GM18517 (cell line): ENCODE data around the gene UBA5.

Source experiments
- ATAC-seq: cut with Tn5 transposase; IDR thresholded peaks from one replicate; pipeline ENCODE4 v1.9.1; 2021; ENCODE audit warnings: mild to moderate bottlenecking, moderate library complexity; ENCODE audit not compliant: unreplicated experiment

UBA5 gene

DNA sequence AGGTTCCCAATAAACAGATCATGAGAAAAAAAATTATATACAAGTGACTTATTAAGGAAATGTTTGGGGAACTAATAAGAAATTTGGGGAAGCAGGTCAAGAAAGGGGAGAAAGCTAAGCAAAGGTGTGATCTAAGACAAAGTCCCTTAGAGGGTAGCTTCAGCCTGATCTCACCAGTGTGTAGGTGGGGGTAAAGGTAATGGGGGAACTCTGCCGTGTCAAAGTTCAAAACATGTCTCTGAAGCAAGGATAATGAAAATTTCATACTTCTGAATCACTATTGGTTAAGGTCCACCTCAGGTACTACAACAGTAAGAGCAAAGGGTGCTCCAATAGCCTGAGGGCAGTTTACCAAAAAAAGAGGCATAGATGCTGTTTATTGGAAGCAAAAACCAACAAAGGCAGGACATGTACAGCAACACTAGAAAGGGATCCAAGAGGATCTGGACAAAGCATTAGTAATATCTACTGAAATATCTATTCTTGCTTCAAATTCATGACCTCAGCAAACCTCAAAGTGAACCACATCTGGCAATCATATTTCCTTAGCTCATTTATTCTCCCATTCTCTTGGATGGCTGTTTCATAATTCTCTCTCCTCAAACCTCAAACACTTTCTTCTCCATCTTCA lies 7.4 kb upstream of the UBA5 start:
- no peak for ATAC-seq

DNA sequence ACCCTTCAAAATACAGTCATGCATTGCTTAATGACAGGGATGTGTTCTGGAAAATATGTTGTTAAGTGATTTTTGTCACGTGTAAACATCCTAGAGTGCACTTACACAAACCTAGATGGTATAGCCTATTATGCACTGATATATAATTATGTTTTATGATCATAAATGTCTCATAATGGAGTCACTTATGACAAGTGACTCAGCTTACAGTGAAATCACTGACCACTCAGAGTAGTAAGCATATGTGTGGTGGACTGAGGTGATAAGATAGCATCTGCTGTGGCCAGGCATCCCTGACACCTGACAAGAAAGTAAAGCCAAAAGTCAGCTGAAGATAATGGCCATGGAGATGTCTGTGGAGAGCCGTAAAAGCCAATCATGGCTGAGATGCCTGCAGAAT lies 5.9 kb upstream of the UBA5 start:
- ATAC-seq = no peak

DNA sequence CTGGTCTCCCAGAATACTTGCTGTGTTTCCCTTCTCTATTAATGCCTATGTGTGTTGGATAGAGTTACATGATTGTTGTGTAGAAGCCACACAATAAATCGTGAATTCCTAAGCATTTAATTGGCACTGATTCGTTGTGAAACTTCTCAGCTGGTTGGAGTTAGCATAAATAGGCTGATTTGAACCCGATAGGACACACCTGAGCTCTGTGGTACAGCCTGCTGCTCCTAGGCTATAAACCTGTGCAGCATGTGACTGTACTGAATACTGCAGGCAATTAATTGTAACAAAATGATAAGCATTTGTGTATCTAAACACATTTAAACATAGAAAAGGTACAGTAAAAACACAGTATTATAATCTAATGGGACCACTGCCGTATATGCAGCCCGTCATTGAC lies 5.4 kb upstream of the UBA5 start:
- ATAC-seq = no peak

DNA sequence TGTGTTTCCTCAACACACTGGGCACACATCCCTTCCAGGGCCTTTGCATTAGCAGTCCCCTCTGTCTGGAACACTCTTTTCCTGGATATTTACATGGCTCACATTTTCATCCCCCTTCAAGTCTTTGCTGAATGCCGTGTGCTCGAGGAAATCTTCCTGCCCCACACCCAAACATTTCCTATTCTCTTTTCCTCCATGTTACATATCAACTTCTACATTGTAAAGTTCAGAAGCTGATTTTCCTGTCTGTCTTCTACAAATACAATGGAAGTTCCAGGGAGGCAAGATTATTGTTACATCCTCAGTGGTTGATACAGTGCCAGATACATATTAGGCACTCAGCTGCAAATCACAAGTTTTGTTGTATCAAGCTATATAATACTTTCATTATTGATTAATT lies 4.7 kb upstream of the UBA5 start:
- ATAC-seq = no peak

GRCh38 chr3:132657869-132658747 lies 2.0 kb upstream of the UBA5 start:
- ATAC-seq = no peak

DNA sequence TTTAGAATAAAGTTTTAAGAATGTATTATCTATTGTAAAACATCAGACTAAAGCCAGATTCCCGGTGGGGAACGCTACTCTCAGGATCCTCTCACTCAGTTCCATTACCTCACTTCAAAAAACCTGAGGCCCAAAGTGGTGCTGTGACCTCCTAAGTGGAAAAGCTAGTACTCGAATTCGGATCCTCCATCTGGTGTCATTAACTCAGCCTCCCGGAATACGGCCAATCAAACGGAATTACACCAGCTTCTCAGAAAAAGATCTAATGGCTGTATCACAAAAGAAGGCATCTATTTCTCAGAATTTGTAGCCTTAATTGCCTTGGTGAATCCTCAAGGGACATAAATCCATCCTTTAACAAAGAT lies 1.1 kb upstream of the UBA5 start:
- peak; percentile 11 for ATAC-seq

GRCh38 chr3:132659365-132660051 lies 621 bp upstream of the UBA5 start, which contains the start of gene ACAD11:
Gene ACAD11, minus strand, starts transcription at chr3:132659809. Its CDS starts 58 bp downstream, at chr3:132659751.
- peak; percentile 51 for ATAC-seq

GRCh38 chr3:132660811-132661070 lies 612 bp downstream of the UBA5 start:
- peak; percentile 4 for ATAC-seq

- ATAC-seq = no peak
Measured at GRCh38 chr3:132661101-132661500, 972 bp downstream of the UBA5 start.

DNA sequence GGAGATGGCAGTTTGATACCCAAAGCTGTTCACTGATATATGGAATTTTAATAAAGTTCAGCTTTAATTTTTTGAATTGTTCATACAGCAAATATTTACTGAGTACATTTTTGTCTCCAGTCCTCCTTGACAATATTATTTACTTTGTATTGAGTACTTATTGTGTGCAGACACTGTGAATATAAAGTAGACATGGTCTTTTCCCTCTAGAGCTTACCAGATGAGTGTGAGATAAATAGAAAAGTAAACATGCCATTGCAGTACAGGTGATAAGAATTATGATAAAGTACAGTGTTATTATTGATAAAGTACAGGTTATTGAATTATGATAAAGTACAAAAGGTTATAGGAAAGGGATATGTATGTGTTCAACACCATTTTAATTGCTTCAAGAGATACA lies 2.1 kb downstream of the UBA5 start:
- ATAC-seq = no peak

DNA sequence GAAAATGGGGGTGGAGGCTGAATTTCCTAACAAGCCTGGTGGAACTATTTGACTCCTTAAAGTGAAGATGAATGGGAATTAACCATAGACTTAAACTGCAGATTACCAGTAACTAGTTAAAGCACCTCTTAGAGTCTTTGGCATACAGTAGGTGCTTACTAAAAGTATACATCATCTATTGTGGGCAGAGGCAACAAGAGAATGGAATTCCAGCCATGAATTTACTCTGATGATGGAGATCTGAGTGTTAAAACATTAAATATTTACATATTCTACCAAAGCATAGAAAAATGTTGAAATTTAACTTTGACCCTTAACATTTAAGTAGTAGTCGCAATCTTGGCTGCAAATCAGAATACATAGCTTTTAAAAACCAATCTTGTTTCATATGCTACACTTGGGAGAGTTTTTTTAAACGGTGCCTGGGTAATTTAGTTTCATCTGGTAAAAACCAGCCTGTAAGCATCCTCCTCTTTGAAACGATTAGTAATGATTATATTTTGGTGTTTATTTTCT lies 5.2 kb downstream of the UBA5 start:
- ATAC-seq = no peak

DNA sequence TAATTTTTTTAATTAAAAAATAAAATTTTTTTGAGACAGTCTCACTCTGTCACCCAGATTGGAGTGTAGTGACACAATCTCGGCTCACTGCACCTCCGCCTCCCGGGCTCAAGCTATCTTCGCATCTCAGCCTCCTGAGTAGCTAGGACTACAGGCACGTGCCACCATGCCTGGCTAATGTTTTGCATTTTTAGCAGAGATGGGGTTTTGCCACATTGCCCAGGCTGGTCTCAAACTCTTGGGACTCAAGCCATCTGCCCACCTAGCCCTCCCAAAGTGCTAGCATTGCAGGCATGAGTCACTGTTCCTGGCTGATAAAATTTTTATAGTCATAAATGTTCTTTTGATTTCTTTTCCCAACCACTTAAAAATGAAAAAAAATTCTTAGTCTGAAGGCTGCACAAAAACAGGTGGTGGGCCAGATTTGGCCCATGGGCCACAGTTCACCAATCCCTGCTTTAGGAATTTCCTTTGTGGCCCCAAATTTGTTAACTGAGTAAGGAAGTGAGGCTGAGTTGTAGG lies 9.2 kb downstream of the UBA5 start:
- ATAC-seq = no peak

- ATAC-seq = no peak
Measured at GRCh38 chr3:132675408-132675807, 15.3 kb downstream of the UBA5 start.

GRCh38 chr3:132679911-132680310 lies 19.8 kb downstream of the UBA5 start:
- no peak for ATAC-seq

DNA sequence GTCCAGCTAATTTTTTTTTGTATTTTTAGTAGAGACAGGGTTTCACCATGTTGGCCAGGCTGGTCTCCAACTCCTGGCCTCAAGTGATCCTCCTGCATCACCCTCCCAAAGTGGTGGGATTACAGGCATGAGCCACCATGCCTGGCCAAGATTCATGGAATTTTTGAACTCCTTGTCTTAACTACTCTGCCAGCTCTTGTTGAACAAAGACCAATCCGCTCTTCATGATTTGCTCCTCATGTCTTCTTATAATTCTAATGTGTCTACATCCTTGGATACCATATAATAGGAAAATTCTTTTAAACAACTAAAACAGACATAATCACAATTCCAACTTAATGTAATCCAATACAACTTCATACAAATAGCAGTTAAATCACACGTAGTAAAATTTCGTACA lies 21.3 kb downstream of the UBA5 start:
- ATAC-seq = no peak

DNA sequence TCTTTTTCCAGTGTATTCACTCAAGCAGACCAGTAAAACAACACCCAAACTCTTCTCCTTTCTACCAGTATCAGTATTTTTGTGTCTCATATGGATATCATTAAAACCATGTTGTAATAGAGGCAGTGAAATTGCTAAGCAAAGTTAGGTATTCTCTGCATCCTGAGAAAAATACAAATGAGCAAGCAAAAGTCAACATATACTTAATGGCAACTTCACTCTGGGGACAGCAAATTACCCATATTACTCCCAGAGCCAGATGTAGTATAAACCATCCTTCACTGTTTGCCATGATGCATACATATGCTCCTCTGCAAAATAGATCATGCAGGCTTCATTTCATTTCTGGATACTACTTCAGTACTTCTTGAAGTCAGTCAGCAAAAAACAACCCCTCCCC lies 22.1 kb downstream of the UBA5 start:
- no peak for ATAC-seq

DNA sequence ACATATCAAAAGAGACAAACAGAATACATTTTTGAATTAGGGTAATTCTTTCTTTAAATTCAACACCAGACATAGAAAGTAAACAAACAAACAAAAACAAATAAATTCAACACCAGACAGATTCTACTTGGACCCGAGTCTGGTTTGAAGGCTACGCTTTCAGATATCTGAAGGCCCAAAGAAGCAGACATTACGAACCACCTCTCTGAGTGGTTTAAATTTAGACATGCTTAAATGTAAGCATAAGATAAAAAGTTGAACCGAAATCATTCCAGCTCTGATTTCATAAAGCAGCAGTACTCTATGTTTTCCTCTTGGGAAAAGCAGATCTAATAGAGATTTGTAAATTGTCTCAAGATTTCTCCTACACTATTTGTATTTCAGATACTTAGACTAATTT lies 29.9 kb downstream of the UBA5 start:
- no peak for ATAC-seq

DNA sequence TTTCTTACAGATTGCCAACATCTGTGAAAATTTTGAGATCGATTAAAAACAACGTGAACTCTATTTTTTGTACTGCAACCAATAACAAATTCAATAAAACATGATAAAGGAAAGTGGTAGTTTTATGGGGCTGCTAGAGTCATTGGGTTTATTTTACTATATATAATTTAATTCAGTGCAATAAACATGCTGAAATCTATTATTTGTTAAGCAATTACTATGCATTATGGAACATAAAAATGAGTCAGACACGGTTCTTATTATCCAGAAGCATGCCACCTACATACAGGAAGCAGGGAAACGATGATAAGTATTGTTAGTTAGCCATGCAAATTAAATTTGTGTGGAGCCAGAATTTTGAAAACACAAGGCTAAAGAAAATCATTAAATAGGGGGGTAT lies 34.9 kb downstream of the UBA5 start:
- no peak for ATAC-seq

GRCh38 chr3:132695422-132695821 lies 35.3 kb downstream of the UBA5 start:
- no peak for ATAC-seq

GRCh38 chr3:132703733-132704132 lies 43.6 kb downstream of the UBA5 start:
- ATAC-seq = no peak

DNA sequence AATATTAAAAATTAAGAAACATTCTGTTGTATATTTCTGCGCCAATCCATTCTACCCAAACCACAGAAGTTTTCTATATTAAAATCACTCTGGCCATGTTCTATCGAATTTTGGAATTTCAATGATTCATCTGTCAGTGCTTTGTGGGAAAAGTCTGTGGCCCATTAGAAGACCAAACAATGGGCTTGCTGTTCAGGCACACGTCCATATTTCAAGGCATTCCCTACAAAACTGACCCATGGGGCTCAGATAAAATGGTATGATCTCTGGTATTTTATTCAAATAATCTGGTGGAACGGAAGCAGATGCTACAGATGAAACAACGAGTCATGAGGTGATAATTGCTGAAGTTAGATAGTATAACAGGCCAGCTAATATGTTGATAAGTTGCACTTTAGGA lies 49.6 kb downstream of the UBA5 start:
- ATAC-seq = no peak

- ATAC-seq = no peak
Measured at GRCh38 chr3:132710311-132710710, 50.2 kb downstream of the UBA5 start.
